ENCODE measurements around the gene HAO2.

GRCh38 chr1:119320100-119320499 lies 48.5 kb upstream of the HAO2 start:
- no peak for TF ChIP-seq CTCF (IDR thresholded peaks at IDR 0.05)
- no peak for TF ChIP-seq POLR2AphosphoS5 (IDR thresholded peaks at IDR 0.05; ENCODE audit: low read depth, low read length)
- TF ChIP-seq REST (IDR thresholded peaks at IDR 0.05; ENCODE audit: insufficient read depth in 1 of 2, low read depth in 2 of 2, low read length in 1 of 2): no peak
- no peak for TF ChIP-seq SIN3A (IDR thresholded peaks at IDR 0.05; ENCODE audit: borderline replicate concordance, insufficient read depth, low read depth, low read length)
